GM19238 (cell line): ENCODE data around the gene SPECC1L.

Experiments used
- DNase-seq: peaks from one replicate; pipeline ENCODE4 v3.0.0; 2011; ENCODE audit warnings: low spot score; ENCODE audit not compliant: insufficient read length

SPECC1L gene

DNA sequence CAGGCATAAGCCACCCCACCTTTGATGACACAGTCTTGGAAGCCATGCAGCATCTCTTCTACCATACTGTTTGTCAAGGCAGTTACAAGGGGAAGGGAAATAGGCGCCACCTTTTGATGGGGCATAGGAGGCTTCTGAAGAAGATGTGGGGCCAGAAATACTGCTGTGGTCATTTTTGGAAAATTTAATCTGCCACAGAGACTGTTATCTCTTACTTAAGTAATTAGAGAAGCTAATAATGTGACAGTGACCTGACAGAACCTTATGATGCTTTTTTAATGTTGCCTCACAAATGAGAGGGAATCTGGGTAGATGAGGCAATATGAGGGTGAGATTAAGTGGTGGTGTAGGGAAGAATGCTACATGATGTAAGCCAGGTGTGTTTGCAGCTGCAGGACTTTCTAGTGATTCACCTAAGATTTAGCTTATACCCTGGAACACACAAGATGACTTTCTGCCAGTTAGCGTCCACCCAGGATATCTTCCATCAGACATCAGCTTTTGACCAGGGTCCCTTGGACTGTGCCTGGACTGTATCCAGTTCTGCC, 122.5 kb downstream of the SPECC1L start:
- DNase-seq, result no peak

GRCh38 chr22:24393848-24394247, 123.2 kb downstream of the SPECC1L start:
- no peak for DNase-seq

- no peak for DNase-seq
These were observed 123.6 kb downstream of the SPECC1L start for GRCh38 chr22:24394254-24394653.

GRCh38 chr22:24398409-24398808, 127.8 kb downstream of the SPECC1L start:
- no peak for DNase-seq

DNA sequence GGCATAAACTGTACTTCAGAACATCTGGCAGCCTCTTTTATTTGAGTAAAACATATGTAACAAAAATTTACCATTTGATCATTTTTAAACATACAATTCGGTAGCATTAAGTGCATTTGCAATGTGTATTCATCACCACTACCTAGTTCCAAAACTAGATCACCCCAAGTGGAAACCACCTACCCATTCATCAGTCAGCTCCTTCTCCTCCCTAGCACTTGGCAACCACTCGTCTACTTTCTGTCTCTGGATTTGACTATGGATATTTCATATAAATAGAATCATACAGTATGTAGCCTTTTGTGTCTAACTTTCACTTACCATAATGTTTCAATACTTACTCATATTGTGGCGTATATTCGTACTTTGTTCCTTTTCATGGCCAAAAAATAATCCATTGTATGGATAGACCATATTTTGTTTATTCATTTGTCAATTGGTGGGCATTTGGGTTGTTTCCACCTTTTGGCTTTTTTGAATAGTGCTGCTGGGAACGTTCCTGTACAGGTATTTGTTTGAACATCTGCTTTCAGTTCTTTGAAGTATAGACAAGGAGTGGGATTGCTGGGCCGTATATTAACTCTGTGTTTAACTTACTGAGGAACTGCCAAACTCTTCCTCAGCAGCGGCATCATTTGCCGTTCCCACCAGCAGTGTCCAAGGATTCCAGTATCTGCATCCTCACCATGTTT, 129.5 kb downstream of the SPECC1L start:
- no peak for DNase-seq

DNA sequence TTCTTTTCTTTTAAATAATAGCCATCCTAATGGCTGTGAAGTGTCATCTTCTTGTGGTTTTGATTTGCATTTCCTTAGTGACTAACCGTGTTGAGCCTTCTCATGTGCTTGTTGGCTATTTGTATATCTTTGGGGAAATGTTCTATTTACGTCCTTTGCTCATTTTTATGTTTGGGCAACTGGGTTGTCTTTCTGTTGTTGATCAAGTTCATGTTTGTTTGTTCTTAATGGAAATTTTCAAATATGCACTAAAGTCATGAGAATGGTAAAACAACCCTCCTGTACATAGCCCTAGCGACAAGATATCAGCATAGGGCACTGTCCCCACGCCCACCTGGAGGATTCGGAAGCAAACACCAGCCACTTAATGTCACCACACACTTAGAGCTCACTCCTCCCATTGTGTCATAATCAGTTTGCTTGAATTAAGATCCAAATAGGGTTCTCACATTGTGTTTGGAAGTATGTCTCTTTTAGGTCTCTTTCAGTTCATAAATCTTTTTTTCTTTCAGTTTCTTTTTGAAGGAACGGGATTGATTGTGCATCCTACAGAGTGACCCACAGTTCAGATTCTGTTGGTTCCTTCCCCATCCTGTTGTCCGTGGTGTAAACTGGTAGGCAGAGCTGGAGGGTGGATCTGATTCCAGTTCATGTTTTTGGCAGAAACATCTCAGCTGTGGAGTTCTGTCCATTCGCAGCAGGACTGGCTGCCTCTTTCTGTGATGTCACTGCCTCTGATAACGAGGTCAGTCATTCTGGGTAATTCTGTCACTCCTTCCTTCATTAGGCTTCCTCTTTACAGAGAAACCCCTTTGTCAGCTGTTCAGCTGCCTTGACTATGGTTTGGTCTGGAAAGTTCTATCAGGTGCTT, 130.3 kb downstream of the SPECC1L start:
- no peak for DNase-seq

- no peak for DNase-seq
These were observed 131.3 kb downstream of the SPECC1L start for GRCh38 chr22:24401931-24402367.

GRCh38 chr22:24402460-24403192, 132.0 kb downstream of the SPECC1L start:
- no peak for DNase-seq

GRCh38 chr22:24403346-24403745, 132.7 kb downstream of the SPECC1L start:
- DNase-seq, result no peak

DNA sequence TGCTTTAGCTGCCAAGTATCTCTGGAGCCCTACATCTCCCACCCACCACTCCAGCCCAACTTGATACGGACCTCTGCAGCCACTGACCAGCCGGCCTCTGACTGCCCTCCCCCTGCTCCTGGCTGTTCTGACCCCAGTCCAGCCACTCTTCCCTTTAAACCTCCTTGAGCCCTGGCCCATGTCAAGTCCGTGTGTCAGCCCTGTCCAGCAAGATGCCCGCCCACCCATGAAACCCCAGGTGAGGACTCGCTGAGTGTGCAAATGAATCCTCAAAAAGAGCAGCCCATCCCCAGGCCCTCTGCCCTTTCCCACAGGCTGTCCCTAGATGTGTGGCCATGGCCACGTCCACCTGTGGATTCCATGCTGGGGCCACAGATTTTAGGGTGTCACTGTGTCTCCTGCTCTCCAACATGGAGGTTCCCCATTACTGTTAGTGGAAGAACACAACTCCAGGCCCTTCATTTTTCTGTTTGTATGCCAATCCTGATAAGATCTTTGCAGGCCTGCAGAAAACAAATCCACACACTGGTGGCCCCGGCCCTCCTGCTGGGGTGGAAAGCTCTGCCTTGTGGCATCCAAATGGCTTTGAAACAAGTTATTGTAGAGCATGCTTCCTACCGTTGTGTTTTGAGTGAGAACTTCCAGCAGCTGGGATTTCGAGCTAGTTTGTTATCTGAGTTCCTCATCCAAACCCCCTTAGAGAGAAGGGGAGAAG, 134.1 kb downstream of the SPECC1L start:
- DNase-seq, result no peak

DNA sequence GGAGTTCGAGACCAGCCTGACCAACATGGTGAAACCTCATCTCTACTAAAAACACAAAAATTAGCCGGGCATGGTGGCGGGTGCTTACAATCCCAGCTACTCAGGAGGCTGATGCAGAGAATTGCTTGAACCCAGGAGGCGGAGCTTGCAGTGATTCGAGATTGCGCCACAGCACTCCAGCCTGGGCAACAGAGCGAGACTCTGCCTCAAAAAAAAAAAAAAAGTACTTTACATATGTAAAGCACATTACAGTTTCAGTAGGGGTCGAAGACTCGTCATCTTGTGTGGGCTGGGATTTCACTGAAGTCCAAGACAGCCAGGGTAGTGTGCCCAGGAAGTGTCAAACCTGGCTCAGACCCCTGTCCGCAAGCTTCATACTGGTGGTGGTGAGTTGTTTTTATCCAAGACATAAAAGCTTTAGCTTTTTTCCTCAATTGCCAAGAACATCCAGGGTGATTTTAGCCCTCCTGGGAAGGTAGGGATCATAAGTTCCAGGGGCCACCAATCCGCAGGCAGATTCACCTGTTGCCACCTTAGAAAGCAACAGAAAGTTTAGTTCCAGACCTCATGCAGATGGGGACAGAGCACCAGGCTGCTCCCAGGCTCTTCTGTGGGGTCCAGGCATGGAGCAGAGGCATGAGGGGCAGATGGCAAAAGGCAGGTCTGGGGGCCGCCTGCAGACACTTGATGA, 135.1 kb downstream of the SPECC1L start:
- DNase-seq, result no peak

DNA sequence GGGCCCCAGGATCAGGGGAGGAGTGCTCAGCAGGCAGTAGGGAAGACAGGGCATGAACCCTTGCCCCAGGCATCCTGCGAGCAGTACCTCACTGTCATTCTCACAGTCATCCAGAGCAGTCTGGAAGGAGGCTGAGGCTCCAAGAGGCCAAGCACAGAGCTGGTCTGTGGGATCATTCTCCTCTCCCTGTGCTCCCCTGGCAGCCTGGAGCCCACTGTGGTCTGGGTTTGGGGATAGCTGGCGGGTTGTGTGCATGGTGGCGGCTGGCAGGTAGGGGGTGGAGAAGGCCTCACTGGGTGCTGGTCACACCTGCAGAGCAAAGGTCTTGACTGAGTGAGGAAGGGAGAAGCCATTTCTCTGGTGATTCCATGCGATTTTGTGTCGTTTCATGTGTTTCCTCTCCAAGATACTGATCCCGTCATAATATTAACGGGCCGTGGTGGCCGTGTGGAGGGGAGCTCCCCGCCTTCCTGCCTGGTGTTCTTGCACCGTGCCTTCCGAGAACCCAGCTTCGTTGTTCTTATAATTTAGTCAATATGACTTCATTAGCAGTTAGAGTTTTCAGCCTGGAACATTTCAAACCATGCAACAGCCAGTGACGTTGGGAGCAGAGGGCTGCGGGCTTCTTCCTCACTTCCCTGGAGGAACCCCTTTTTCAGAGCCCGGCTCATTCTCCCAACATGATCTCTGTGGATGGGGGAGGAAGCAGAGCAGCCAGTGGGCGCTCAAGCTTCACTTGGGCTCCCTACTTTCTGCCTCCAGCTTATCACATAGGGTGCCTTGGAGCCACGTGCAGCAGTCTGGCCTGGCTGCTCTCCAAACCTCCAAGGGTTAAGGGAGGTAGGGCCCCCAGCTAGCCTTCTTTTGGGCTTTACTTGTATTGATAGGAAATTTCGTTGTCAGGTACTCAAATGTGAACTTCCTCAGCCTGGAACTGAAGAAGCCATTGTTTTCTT, 136.0 kb downstream of the SPECC1L start:
- no peak for DNase-seq

DNA sequence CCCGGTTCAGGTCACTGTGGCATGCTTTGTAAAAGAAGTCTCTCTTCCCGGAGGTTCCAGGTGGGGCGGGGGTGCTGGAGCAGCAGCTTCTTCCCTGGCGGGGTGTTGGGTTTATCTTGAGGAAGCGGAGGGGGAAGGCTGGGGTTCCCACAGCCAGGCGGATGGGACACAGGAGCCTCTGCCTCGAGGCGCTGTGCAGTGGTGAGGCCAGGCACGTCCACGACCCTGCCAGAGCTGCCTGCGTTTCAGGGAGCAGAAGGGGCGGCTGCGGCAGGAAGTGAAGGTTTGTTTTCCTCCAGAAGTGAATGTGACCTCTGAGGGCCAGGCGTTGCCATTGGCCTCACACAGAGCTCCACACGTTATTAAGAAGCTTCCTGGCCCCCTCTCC, 136.6 kb downstream of the SPECC1L start:
- DNase-seq, result no peak

DNA sequence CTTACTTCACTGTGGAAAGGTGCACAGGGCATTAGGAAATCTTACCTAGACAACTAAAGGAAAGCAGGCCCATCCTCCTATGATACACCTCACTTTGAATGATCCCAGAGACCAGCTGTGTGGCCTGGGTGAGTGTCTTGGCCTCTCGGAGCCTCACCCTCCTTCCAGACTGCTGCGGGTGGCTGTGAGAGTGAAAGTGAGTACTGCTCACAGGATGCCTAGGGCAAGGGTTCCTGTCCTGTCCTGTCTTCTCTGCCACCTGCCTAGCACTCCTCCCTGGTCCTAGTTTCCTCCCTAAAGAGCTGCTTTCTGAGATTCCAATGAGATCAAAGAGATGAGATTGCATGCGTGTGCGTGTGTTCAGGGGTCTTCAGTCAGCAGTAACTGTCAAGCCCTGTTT, 137.3 kb downstream of the SPECC1L start:
- no peak for DNase-seq

DNA sequence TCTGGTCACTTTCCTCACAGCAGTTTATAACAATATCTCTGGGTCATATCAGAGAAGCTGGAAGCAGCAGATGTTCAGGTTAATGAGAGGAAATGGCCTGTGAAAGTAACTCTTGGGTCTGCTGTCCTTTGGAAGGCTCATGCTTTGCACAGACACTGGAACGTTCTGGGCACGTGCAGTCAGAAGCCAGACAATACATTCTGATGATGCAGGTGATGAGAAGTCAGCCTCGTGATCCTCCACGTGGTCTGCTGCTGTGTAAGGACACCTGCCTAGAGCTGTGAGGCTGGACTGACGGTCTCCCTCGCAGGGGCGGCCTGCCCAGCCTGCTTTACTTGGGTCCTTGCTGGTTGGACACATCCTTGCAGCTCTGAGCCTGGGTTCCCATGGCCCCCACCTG, 138.0 kb downstream of the SPECC1L start:
- DNase-seq, result no peak

DNA sequence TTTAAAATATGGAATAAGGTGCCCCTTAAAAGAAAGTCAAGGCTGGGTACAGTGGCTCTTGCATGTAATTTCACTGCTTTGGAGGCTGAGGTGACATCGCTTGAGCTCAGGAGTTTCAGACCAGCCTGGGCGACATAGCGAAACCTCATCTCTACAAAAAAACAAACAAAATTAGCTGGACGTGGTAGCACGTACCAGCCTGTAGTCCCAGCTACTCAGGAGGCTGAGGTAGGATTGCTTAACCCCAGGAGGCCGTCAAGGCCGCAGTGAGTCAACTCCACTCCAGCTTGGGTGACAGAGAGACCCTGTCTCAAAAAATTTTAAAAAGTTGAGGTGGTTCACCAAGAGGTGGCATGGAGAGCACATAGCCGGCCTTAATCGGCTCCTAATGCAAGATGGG, 139.1 kb downstream of the SPECC1L start:
- DNase-seq, result no peak

- no peak for DNase-seq
These were observed 139.7 kb downstream of the SPECC1L start for GRCh38 chr22:24410110-24410856.

- DNase-seq, result no peak
These were observed 140.8 kb downstream of the SPECC1L start for GRCh38 chr22:24411256-24412004.
